Stimulated activated CD4-positive, alpha-beta T cell treated with anti-CD3 and anti-CD28 coated beads, Interleukin-4, amount 100 ng/mL, for 48 hours (primary cell): Measurements from ENCODE around the gene CP.

Experiments
- DNase-seq, 2 donors: peaks; one replicate each; pipeline ENCODE4 v3.0.0-alpha.2; 2020; ENCODE audit warnings: low read depth in 2 of 2

The CP gene

GRCh38 chr3:149186219-149186618 lies 35.4 kb downstream of the CP start:
- DNase-seq: no peak

- no peak for DNase-seq
These were observed 40.4 kb downstream of the CP start for GRCh38 chr3:149181182-149181581.

- DNase-seq: no peak
These were observed 41.5 kb downstream of the CP start for GRCh38 chr3:149180057-149180573.

GRCh38 chr3:149179220-149179619 lies 42.4 kb downstream of the CP start:
- no peak for DNase-seq

- DNase-seq: no peak
These were observed 44.5 kb downstream of the CP start for GRCh38 chr3:149177122-149177521.

- DNase-seq: no peak
These were observed 46.7 kb downstream of the CP start for GRCh38 chr3:149174901-149175300.

GRCh38 chr3:149170672-149171071 lies 51.0 kb downstream of the CP start:
- DNase-seq: no peak

- no peak for DNase-seq
These were observed 53.7 kb downstream of the CP start for GRCh38 chr3:149167898-149168297.

GRCh38 chr3:149163066-149163465 lies 58.6 kb downstream of the CP start:
- DNase-seq: no peak

- DNase-seq: no peak
These were observed 59.6 kb downstream of the CP start for GRCh38 chr3:149162007-149162406.

GRCh38 chr3:149160754-149161300 lies 60.8 kb downstream of the CP start:
- no peak for DNase-seq

GRCh38 chr3:149153402-149153801 lies 68.2 kb downstream of the CP start:
- no peak for DNase-seq

GRCh38 chr3:149152420-149152819 lies 69.2 kb downstream of the CP start:
- peak in 1 of 2 donors; percentile 6 for DNase-seq

GRCh38 chr3:149151843-149152242 lies 69.8 kb downstream of the CP start:
- DNase-seq: no peak

- no peak for DNase-seq
These were observed 71.2 kb downstream of the CP start for GRCh38 chr3:149150436-149150835.

GRCh38 chr3:149145974-149146373 lies 75.7 kb downstream of the CP start:
- no peak for DNase-seq

GRCh38 chr3:149145356-149145755 lies 76.3 kb downstream of the CP start:
- no peak for DNase-seq

GRCh38 chr3:149142682-149143081 lies 78.9 kb downstream of the CP start:
- no peak for DNase-seq

GRCh38 chr3:149134575-149134974 lies 87.1 kb downstream of the CP start:
- DNase-seq: no peak

- DNase-seq: no peak
These were observed 90.0 kb downstream of the CP start for GRCh38 chr3:149131589-149131988.

GRCh38 chr3:149129326-149130205 lies 92.1 kb downstream of the CP start, which contains the start of gene HPS3:
TSS of gene HPS3 (plus strand) at chr3:149129638. CDS start at chr3:149129724, 86 bp downstream.
- peak; percentile 70 to 79 for DNase-seq

- DNase-seq: no peak
These were observed 92.8 kb downstream of the CP start for GRCh38 chr3:149128821-149129220.
